Measurements from ENCODE around the gene BBS1. TPM values are rescaled to one million over a fixed set of nuclear protein-coding genes. Genes with fewer than 3 reads are reported as not detected.

BBS1 gene
- total and polyA plus RNA-seq, 4 donors: 4.2 to 18.5 (median 8.6) TPM

GRCh38 chr11:66562275-66562674 lies 51.8 kb downstream of the BBS1 start:
- H3K9ac ChIP-seq (ENCODE audit: low read depth in 1 of 2, low read length in 2 of 2): no peak overlapping the region
- no peaks in the 10 kb centered on the region for H3K27me3 ChIP-seq (ENCODE audit: control insufficient read depth in 4 of 4, insufficient read depth in 4 of 4, low read length in 3 of 4)
- DNase-seq (ENCODE audit: low spot score): no peak
- TF ChIP-seq NR2F2 (IDR thresholded peaks at IDR 0.05): no peak
- no peak for TF ChIP-seq FOXA2 (IDR thresholded peaks at IDR 0.05)
- TF ChIP-seq YY1 (IDR thresholded peaks at IDR 0.05): no peak
- no peak for TF ChIP-seq EGR1 (IDR thresholded peaks at IDR 0.05; ENCODE audit: low read depth in 2 of 2)
- no peak for TF ChIP-seq ATF3 (IDR thresholded peaks at IDR 0.05)
- TF ChIP-seq FOXA1 (IDR thresholded peaks at IDR 0.05): no peak
- no peak for TF ChIP-seq RAD21 (IDR thresholded peaks at IDR 0.05)
- no peak for TF ChIP-seq GABPA (IDR thresholded peaks at IDR 0.05 in 1 of 2, conservative IDR thresholded peaks at IDR 0.05 in 1 of 2)
- no peak for TF ChIP-seq ZBTB33 (IDR thresholded peaks at IDR 0.05)
- no peak for TF ChIP-seq REST (IDR thresholded peaks at IDR 0.05)
- no peak for TF ChIP-seq CTCF (IDR thresholded peaks at IDR 0.05; ENCODE audit: low read depth, low read length, missing input control)
- no peak for TF ChIP-seq TAF1 (conservative IDR thresholded peaks at IDR 0.05)
- TF ChIP-seq HNF4A (conservative IDR thresholded peaks at IDR 0.05): no peak
- H3K27ac ChIP-seq (ENCODE audit: low read depth in 1 of 2, low read length in 2 of 2): no peak overlapping the region
- 84% methylated on average over 2 of the region's 2 CpGs for WGBS
- H3K9me3 ChIP-seq (ENCODE audit: control insufficient read depth in 4 of 4, low read length in 3 of 4): no peaks in the 10 kb centered on the region
- H3K4me1 ChIP-seq (ENCODE audit: control insufficient read depth in 4 of 4, insufficient read depth in 4 of 4, low read length in 3 of 4): peaks cover 0 to 3% (median 1%) of the 10 kb centered on the region in 4 donors
- peaks cover 0 to 8% (median 0%) of the 10 kb centered on the region in 4 donors for H3K36me3 ChIP-seq (ENCODE audit: control insufficient read depth in 4 of 4, insufficient read depth in 3 of 4, low read depth in 1 of 4, low read length in 3 of 4)
- no peak overlapping the region for H3K4me3 ChIP-seq (ENCODE audit: low read depth in 1 of 3, low read length in 3 of 3)

GRCh38 chr11:66562907-66563583 lies 52.6 kb downstream of the BBS1 start:
- no peak for DNase-seq (ENCODE audit: low spot score)
- TF ChIP-seq YY1 (IDR thresholded peaks at IDR 0.05) (no peak), HNF4A (conservative IDR thresholded peaks at IDR 0.05) (no peak), SP1 (IDR thresholded peaks at IDR 0.05) (no peak), JUND (IDR thresholded peaks at IDR 0.05) (no peak), HNF4G (IDR thresholded peaks at IDR 0.05) (no peak), CTCF (IDR thresholded peaks at IDR 0.05; ENCODE audit: low read depth, low read length, missing input control) (no peak), FOXA2 (IDR thresholded peaks at IDR 0.05) (no peak), ZBTB33 (IDR thresholded peaks at IDR 0.05) (no peak), RAD21 (IDR thresholded peaks at IDR 0.05) (no peak)
- Histone ChIP-seq H3K36me3 (ENCODE audit: control insufficient read depth in 4 of 4, insufficient read depth in 3 of 4, low read depth in 1 of 4, low read length in 3 of 4) (peaks cover 0 to 8% (median 0%) of the 10 kb centered on the region in 4 donors), H3K9ac (ENCODE audit: low read depth in 1 of 2, low read length in 2 of 2) (no peak overlapping the region), H3K27me3 (ENCODE audit: control insufficient read depth in 4 of 4, insufficient read depth in 4 of 4, low read length in 3 of 4) (no peaks in the 10 kb centered on the region), H3K4me1 (ENCODE audit: control insufficient read depth in 4 of 4, insufficient read depth in 4 of 4, low read length in 3 of 4) (peaks cover 0 to 6% (median 6%) of the 10 kb centered on the region in 4 donors), H3K9me3 (ENCODE audit: control insufficient read depth in 4 of 4, low read length in 3 of 4) (no peaks in the 10 kb centered on the region), H3K27ac (ENCODE audit: low read depth in 1 of 2, low read length in 2 of 2) (no peak overlapping the region), H3K4me3 (ENCODE audit: low read depth in 1 of 3, low read length in 3 of 3) (no peak overlapping the region)
- 94% methylated on average over 20 of the region's 20 CpGs for WGBS
